GM08714 (cell line): ENCODE data around the gene MTHFR.
A peak's percentile ranks its signal among the peaks of the same experiment; 100 is the strongest.

Source experiments
- H3K4me3 ChIP-seq: fragments of 200-500 bp; sonication (Bioruptor generic); 2 replicates; pipeline ENCODE4 v1.5.1; 2014; ENCODE audit warnings: mild to moderate bottlenecking, low read length, inconsistent platforms
- ZNF274 ChIP-seq: IDR thresholded peaks from 2 replicates; pipeline ENCODE4 v1.6.1; 2012; ENCODE audit warnings: mild to moderate bottlenecking, low read depth, low read length

MTHFR gene

DNA sequence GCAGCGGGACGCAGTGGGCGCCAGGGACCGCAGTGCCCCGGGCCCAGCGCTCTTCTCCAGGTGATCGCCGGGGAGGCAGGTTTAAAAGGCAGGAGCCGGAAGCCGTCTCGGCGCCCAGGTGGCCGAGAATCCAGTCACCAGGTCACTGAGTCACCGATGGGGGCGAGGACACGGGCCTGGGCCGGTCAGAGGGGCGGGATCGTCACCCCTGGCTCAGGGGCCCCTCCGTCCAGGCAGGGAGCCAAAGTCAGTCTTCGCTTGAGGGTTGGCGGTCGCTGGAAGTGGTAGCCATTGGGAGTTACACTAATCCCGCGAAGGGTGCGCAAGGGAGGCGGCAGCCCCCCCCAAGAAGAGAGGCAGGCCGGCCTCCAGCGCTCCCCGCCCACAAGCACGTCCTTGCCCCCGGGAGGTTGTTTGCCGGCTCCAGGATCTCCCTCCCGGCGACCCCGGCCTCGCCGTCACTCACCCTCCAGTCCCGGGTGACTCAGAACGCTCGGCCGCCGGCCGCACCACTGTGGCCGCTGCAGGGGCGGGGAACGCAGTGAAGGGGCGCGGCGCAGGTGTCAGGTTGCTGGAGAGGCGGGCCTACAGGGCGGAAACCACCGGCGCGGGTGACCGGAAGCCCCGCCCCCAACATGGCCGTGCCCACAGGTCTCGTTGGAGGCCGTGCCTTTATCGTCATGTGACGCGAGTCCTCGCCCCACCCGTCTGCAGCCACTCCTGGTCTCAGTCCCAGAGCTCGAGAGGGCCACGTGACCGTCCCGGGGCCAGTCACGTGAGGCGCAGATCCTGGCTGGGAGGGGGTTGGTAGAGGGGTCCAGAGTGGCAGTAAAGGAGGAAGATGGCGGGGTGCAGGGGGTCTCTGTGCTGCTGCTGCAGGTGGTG lies at the start of gene MTHFR, which contains the start of gene CLCN6:
Gene MTHFR, minus strand, starts transcription at position 543 of the 885 bp plus-strand sequence. CDS start 2,848 bp downstream, outside the sequence.
Gene CLCN6, plus strand, starts transcription at position 770 of the 885 bp plus-strand sequence. Its CDS starts 72 bp downstream, at position 842.
- peak within 1 kb of the TSS; percentile 97 for H3K4me3 ChIP-seq

DNA sequence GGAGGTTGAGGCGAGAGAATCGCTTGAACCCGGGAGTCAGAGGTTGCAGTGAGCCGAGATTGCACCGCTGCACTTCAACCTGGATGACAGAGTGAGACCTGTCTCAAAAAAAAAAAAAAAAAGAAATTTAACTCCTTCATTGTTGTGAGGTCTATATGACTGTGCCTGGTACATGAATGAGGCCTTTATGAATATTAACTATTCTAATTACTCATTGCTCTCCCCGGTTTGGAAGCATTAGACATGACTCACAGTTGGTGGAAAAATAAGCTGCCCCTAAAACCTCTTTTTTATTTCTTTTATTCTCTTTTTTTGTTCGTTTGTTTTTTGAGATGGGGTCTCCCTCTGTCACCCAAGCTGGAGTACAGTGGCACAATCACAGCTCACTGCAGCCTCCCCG lies 49.7 kb upstream of the MTHFR start:
- no peak for TF ChIP-seq ZNF274
- no peak overlapping the region for H3K4me3 ChIP-seq

More for the DNA sequence above, at the start of gene MTHFR, which contains the start of gene CLCN6:
- no peak for TF ChIP-seq ZNF274

GRCh38 chr1:11854519-11854918 lies 48.8 kb upstream of the MTHFR start:
- no peak for TF ChIP-seq ZNF274
- H3K4me3 ChIP-seq, result no peak overlapping the region

GRCh38 chr1:11851180-11851579 lies 45.4 kb upstream of the MTHFR start:
- TF ChIP-seq ZNF274, result no peak
- no peak overlapping the region for H3K4me3 ChIP-seq

DNA sequence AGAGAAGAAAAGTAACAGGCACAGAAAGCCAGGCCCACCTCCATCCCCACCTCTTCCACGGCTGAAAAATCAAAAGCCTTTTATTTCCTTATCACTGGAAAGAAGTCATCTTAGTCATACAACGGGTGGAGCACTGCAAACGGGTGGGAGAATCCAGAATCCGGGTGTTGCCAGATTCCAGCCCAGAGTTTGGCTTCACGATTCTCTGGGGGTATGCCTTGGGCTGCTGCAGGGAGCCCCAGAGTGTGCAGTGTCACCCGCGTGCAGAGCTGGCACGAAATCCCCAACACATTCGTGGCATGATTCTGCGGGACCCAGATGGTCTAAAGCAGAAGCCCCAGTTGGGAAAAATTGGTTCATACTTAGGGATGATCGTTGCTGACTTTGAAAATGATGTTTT lies 44.4 kb upstream of the MTHFR start:
- TF ChIP-seq ZNF274, result no peak

DNA sequence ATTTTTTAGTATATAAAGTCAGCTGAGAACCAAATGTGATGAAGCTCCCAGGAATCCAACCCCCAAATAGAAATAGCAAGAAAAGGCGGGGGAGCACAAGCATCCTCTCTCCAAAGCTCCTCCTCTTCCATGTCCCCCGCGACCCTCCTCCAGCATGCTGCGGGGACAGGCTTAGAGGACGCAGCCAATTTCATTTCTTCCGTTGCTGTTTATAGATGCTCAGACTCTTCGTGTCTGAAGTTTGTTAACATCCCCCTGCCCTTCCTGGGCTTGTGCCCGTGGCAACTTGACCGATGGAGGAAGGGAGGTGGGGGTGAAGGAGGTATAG lies 42.6 kb upstream of the MTHFR start:
- H3K4me3 ChIP-seq, result no peak overlapping the region
- TF ChIP-seq ZNF274, result no peak

More for the DNA sequence above, 44.4 kb upstream of the MTHFR start:
- no peak overlapping the region for H3K4me3 ChIP-seq

DNA sequence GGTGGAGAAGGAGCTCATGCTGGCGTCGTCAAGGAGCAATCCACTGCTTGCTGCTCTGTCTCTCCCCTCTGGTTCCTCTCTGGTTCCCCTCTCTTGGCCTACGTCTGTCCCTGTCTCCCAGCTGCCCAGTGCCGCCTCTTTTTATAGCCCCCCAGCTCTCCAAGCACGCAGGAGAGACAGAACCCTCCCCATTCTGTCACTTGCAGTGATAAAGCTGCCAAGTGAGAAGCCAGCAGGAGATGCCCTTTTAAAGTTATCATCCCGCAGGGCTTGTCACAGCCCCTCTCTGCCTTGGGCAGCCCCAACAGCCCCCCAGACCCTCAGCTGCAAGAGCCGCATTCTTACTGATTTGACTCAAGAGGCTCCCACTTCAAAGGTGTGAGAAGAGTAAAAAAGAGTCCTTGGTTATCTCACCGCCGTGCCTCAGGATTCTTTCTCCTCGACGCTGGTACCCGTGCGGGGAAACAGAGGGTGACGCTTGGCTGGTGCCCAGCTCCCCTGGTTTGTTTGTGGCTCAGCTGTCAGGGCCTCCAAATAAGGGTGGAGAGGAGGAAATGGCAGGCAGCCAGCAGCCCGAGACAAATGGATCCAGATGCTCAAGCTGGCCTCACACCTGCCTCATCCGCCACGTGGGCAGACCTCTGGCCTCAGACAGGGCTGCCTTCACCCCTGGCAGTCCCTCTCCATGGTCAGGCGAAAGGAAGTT lies 42.1 kb upstream of the MTHFR start, which contains the start of gene NPPA:
Gene NPPA, minus strand, starts transcription at position 117 of the 706 bp plus-strand sequence. Its CDS starts 99 bp downstream, at position 18.
- no peak within 1 kb of the TSS for H3K4me3 ChIP-seq
- no peak for TF ChIP-seq ZNF274

DNA sequence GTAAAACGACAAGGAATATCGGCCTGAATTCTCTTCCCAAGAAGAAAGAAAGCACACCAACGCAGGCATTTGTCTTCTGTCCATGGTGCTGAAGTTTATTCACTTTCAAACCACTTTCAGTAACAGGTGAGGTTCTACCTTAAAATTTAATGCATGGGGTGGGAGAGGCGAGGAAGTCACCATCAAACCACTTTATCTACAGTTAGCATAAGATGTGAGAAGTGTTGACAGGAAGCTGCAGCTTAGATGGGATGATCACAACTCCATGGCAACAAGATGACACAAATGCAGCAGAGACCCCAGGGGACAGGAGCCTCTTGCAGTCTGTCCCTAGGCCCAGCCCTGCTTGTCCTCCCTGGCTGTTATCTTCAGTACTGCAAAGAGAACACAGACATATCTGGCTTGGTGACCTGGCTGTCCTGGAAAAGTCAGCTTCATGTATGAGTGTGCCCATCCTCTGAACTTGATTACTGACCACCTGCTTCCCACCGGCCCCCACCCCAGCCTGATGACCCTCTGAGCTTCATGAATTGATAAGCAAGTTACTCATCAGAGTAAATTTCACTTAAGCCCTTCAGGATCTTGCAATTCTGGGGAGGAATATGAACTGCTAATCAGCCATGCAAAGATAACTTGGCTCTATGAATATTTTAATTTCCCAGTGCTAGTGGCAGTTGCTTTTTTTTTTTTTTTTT lies 40.0 kb upstream of the MTHFR start:
- TF ChIP-seq ZNF274, result no peak
- H3K4me3 ChIP-seq, result no peak overlapping the region

DNA sequence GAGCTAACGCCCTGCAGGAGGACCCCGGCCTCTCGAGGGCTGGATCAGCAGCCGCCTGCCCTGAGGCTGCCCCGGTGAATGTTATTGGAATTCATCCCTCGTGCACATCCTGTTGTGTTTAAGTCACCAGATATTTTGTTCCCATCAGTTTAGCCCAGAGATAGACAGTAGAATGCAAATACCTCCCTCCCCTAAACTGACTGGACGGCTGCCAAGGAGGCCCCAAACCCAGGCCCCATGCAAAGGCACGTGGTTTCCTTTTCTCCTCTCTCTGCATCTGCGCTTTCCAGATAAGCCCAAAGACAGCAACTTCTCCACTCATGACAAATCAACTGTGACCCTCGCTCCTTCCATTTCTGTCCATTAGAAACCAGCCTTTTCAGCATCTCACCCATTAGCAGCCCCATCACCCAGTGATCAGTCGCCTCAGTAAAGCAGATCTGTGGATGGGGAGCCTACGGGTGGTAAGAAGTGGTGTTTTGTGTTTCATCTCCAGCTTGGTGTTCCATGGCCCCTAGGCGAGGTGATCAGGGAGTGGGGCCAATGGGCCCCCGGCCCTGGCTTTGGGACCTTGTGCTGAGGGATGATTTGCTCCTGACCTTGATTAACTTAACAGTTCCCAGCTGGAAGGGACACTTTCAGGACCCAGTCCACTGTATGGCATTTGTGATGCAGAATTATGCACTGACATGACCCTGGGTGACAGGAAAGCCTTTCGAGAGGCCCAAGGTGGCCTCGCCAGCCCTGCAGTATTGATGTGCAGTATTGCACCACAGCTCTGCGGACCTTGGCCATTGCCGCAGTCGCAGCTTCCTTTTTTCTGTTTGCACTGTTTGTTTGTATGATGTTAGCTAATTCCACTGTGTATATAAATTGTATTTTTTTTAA lies 36.6 kb upstream of the MTHFR start:
- H3K4me3 ChIP-seq, result no peak overlapping the region

GRCh38 chr1:11841245-11842153 lies 35.7 kb upstream of the MTHFR start:
- TF ChIP-seq ZNF274, result no peak
- no peak overlapping the region for H3K4me3 ChIP-seq

More for the DNA sequence above, 36.6 kb upstream of the MTHFR start:
- no peak for TF ChIP-seq ZNF274

DNA sequence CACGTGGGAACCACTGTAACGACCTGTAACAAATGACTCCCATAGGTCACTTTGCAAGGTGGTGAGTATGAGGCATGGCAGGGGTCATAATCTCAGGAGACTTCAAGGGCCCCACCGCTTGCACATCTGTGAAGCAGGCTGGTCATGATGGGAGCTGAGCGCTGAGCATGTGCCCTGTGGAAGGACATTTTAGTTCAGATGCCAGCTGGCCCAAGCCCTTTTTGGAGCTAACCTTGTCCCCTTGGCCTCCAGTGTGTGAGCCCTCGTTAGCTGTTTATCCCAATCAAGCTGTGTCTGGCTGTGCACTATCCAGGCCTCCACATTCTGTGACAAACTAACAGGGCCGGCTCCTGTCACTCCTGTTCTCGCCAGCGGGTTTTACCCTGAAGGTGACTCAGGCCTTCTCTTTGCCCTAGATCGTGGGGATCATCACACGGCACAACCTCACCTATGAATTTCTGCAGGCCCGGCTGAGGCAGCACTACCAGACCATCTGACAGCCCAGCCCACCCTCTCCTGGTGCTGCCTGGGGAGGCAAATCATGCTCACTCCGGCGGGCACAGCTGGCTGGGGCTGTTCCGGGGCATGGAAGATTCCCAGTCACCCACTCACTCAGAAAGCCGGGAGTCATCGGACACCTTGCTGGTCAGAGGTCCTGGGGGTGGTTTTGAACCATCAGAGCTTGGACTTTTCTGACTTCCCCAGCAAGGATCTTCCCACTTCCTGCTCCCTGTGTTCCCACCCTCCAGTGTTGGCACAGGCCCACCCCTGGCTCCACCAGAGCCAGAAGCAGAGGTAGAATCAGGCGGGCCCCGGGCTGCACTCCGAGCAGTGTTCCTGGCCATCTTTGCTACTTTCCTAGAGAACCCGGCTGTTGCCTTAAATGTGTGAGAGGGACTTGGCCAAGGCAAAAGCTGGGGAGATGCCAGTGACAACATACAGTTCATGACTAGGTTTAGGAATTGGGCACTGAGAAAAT lies 34.3 kb upstream of the MTHFR start:
- H3K4me3 ChIP-seq, result no peak overlapping the region
- no peak for TF ChIP-seq ZNF274
